Measurements from ENCODE around the gene TLK1.

- no peak for TF ChIP-seq CTCF (conservative IDR thresholded peaks at IDR 0.05; ENCODE audit: low read depth, low read length)
- TF ChIP-seq EZH2 (IDR thresholded peaks at IDR 0.05; ENCODE audit: low read length, unreplicated experiment), result no peak
- no peak for TF ChIP-seq EZH2phosphoT487 (IDR thresholded peaks at IDR 0.05; ENCODE audit: borderline replicate concordance, low read length)
Observed at GRCh38 chr2:171180229-171180930, 19.7 kb upstream of the TLK1 start.
